Activated naive CD4-positive, alpha-beta T cell treated with anti-CD3 and anti-CD28 coated beads, Interleukin-2, amount 50 U/mL, for 24 hours (primary cell): ENCODE data around the gene CRLF1.
"Not testable (repeated sequence)": the region's sequence is repeated elsewhere in the genome, so short reads cannot be mapped to it uniquely, and the experiment has no call there.

Experiments used
- H3K27ac Mint-ChIP-seq: one replicate; pipeline ENCODE4 v1.8.0; 2021; ENCODE audit warnings: mild to moderate bottlenecking, mixed read lengths
- H3K27me3 Mint-ChIP-seq: one replicate; pipeline ENCODE4 v1.8.0; 2021; ENCODE audit warnings: mixed read lengths
- H3K36me3 Mint-ChIP-seq: one replicate; pipeline ENCODE4 v1.8.0; 2021; ENCODE audit warnings: mixed read lengths
- H3K4me1 Mint-ChIP-seq: one replicate; pipeline ENCODE4 v1.8.0; 2021; ENCODE audit warnings: mixed read lengths
- H3K4me3 Mint-ChIP-seq: one replicate; pipeline ENCODE4 v1.8.0; 2021; ENCODE audit warnings: mild to moderate bottlenecking, mixed read lengths
- H3K9me3 Mint-ChIP-seq: one replicate; pipeline ENCODE4 v1.8.0; 2021; ENCODE audit warnings: mixed read lengths

CRLF1 gene

DNA sequence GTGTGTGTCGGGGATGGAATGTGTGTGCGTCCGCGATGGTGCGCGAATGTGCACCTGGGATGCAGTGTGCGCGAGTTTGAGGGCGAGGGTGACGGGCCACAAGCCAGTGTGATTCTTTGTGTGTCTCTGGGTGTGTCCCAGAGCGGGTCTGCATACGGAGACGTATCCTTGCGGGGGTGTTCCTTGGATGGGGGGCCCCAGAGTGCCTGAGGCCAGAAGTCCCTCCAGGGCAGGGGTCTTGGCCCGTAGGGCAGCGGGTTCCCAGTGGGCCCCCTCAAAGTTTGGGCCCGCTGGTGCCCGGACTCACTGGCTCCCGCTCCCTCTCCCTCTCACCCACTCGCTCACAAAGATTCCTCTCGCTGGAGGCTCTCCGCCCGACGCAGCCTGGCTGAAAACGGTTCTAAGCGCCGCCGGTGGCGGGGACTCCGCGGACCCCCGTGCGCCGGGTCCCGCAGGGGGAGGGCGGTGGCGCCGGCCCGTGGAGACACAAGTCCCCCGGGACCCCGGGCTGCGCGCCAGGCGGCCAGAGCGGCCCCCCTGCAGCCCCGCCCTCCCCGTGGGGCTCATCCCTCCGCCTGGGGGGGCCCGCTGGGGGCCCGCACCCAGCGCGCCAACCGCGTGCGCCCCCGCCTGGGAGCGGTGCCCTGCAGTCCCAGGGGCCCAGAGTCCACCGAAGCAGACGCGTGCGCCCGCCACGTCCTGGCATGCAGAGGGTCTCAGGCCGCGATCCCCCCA is 886 bp downstream of the CRLF1 start:
- peak overlapping the region; percentile 72 for H3K4me3 Mint-ChIP-seq
- no peaks in the 10 kb centered on the region for H3K9me3 Mint-ChIP-seq
- H3K36me3 Mint-ChIP-seq: no peaks in the 10 kb centered on the region
- peak overlapping the region; percentile 67 for H3K27ac Mint-ChIP-seq
- peaks cover 36% of the 10 kb centered on the region for H3K27me3 Mint-ChIP-seq
- H3K4me1 Mint-ChIP-seq: peaks cover 14% of the 10 kb centered on the region

DNA sequence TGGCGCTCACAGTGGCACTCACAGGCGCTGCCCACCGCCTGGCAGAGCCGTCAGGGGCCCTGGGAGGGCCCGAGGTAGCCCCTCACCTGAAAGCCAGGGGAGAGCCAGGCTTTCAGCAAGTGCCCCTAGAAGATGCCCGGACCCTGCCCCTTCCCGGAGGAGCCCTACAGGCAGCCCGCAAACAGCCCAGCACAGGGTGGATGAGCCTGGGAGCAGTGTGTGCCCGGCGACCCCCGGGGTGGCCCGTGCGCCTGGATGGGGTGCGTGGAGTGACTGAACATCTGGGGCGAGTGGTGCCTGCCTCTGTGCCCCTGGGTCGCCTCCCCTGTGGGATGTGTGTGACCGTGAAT is 1.4 kb downstream of the CRLF1 start:
- H3K27ac Mint-ChIP-seq: peak overlapping the region; percentile 67
- H3K4me3 Mint-ChIP-seq: peak overlapping the region; percentile 72
- peaks cover 14% of the 10 kb centered on the region for H3K4me1 Mint-ChIP-seq
- H3K27me3 Mint-ChIP-seq: peaks cover 36% of the 10 kb centered on the region
- no peaks in the 10 kb centered on the region for H3K9me3 Mint-ChIP-seq
- H3K36me3 Mint-ChIP-seq: no peaks in the 10 kb centered on the region

DNA sequence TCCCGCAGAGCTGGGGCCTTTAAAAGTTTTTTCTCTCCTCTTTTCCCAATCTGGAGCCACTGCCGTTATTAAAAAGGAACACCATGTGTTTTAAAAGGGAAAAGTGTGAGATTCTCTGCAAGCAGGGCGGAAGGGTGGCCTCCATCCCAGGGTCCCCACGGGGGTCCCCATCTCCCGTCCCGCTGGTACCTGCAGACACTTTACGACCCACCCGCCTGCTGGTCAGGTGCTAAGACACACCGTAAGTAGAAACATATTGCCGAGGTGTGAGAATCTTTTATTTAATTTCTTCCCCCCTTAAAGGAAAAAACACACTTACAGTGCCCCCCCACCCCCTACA is 1.8 kb downstream of the CRLF1 start:
- Mint-ChIP-seq H3K4me3 (no peak overlapping the region), H3K4me1 (peaks cover 14% of the 10 kb centered on the region), H3K27ac (no peak overlapping the region), H3K27me3 (peaks cover 35% of the 10 kb centered on the region), H3K36me3 (no peaks in the 10 kb centered on the region), H3K9me3 (no peaks in the 10 kb centered on the region)

DNA sequence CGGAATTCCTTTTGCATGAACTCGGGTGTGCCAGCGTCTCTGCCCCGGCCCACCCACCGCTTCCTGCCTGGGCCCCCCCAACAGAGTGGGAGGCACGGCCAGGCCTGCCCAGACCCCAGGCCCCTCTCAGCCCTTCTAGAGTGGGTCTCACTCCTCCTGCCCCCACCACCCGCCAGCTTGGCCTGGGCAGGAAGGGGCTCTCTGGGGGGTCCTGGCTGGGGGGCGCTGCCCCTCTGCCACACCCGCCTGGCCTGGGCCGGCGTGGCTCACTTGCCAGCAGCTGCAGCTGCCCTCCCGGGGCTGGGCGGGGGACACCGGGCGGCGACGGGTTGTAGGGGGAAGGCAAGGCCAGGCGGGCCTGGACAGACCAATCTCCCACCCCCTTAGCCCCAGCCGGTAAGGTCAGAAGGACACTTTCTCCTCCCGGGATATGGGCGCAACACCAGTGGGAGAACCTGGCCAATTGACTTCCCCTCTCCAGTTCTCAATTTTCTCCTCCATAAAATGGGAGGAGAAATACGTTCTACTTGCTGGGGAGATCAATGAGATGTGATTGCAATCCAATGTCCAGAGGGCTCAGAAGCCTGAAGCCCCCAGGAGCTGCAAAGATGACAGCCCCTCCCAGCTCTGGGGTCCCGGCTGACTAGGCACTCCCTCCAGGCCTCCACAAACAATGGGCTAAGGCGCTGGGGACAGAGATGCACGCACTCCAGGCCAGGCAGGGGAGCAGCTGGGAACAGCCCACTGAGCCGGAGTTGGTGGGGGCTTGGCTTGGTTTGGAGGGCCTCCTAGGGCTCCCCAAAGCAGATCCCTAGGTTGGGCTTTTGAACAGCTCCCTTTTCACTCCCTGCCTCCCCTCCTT is 2.4 kb downstream of the CRLF1 start:
- Mint-ChIP-seq H3K4me3 (no peak overlapping the region), H3K4me1 (peaks cover 10% of the 10 kb centered on the region), H3K36me3 (no peaks in the 10 kb centered on the region), H3K27ac (no peak overlapping the region), H3K27me3 (peaks cover 31% of the 10 kb centered on the region), H3K9me3 (no peaks in the 10 kb centered on the region)

DNA sequence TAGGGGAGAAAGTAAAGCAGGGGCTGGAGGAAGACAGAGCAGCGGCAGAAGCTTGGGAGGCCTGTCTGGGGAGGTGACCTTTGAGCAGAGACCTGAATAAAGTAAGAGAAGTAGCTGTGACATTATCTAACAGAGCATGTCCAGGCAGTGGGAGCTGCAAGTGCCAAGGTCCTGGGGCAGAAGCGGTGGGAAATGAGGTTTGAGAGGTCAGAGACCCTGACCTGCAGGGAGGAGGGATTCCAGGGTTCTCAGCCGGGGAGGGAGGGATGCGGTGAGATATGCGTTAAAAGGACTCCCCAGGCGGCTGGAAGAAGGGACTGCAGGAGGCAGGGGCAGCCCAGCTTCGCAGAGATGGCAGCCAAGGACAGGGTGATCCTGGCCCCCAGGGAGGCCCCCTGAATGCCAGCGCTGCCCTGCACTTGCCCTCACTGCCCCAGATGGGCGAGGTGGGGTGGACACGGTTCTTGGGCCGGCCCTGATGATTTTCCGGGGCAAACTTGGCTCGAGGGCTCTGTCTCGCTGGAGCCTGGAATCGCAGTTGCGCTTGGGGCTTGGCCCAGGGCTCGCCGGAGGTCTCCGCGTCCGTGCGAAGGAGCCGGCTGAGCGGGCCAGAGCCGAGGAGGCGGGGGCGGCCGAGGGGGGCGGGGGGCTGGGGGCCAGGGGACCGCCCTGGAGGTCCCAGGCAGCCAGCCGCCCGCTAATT is 3.2 kb downstream of the CRLF1 start:
- H3K27ac Mint-ChIP-seq: no peak overlapping the region
- no peaks in the 10 kb centered on the region for H3K9me3 Mint-ChIP-seq
- no peaks in the 10 kb centered on the region for H3K36me3 Mint-ChIP-seq
- H3K4me3 Mint-ChIP-seq: no peak overlapping the region
- H3K4me1 Mint-ChIP-seq: peaks cover 9% of the 10 kb centered on the region
- H3K27me3 Mint-ChIP-seq: peaks cover 23% of the 10 kb centered on the region

DNA sequence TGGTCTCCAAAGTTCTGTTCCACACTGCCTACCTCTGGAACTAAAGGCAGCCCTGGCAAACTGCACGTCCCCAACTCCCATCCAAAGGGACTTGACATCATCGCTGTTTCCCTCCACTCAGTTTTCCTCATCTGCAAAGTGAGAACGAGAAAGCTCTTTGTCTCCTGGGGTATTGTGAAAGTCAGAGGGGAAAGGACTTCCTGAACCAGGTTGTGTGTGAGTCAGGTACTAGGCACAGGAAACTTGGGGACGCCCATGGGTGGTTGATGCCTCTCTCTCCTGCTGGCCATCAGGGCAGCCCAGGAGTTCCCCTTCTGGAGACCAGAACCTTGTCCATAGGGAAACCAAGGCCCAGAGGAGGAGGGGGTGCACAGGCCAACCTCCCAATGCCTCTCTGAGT is 4.7 kb downstream of the CRLF1 start:
- Mint-ChIP-seq H3K36me3 (no peaks in the 10 kb centered on the region), H3K4me3 (no peak overlapping the region), H3K9me3 (no peaks in the 10 kb centered on the region), H3K27me3 (peaks cover 20% of the 10 kb centered on the region), H3K4me1 (peaks cover 9% of the 10 kb centered on the region), H3K27ac (no peak overlapping the region)

DNA sequence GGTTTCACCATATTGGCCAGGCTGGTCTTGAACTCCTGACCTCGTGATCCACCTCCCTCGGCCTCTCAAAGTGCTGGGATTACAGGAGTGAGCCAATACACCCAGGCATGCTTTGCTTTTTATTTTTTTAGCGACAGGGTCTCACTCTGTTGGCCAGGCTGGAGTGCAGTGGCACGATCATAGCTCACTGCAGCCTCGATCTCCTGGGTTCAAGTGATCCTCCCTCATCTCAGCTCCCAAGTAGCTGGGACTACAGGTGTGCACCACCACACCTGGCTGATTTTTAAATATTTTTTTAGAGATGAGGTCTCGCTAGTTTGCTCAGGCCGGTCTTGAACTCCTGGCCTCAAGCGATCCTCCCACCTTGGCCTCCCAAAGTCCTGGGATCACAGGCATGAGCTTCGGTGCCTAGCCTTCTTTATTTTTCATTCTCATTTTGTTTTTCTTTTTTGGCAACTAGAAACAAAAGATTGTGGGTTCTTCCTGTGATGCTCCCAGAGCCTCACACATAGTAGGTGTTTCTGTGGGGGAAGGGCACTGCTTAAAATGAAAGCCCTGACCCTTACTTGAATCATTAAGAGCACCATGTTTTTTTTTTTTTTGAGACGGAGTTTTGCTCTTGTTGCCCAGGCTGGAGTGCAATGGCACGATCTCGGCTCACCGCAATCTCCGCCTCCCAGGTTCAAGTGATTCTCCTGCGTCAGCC is 5.8 kb downstream of the CRLF1 start:
- not testable (repeated sequence) for H3K27ac Mint-ChIP-seq, H3K4me3 Mint-ChIP-seq, H3K9me3 Mint-ChIP-seq, H3K36me3 Mint-ChIP-seq
- Mint-ChIP-seq H3K27me3 (peaks cover 20% of the 10 kb centered on the region), H3K4me1 (peaks cover 13% of the 10 kb centered on the region)

DNA sequence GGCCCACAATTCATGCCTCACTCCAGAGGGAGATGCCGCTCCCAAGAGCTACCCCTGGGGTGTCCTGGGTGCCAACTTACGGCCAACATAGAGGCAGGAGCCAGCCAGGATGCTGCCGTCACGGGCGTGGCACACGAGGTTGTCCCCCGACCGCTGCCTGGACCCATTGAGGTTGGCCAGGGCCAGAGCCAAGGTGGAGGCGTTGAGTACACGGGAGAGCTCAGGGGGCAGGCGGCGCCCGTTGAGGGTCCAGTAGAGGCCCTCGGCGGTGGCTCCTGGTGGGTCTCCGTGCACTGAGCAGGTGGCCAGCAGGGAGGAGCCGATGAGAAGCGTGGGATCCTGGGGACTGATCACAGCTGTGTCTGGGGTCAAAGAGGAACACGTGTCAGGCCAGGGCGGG is 7.1 kb downstream of the CRLF1 start:
- Mint-ChIP-seq H3K27me3 (peaks cover 12% of the 10 kb centered on the region), H3K4me3 (no peak overlapping the region), H3K36me3 (no peaks in the 10 kb centered on the region), H3K27ac (no peak overlapping the region), H3K4me1 (peaks cover 18% of the 10 kb centered on the region), H3K9me3 (no peaks in the 10 kb centered on the region)

DNA sequence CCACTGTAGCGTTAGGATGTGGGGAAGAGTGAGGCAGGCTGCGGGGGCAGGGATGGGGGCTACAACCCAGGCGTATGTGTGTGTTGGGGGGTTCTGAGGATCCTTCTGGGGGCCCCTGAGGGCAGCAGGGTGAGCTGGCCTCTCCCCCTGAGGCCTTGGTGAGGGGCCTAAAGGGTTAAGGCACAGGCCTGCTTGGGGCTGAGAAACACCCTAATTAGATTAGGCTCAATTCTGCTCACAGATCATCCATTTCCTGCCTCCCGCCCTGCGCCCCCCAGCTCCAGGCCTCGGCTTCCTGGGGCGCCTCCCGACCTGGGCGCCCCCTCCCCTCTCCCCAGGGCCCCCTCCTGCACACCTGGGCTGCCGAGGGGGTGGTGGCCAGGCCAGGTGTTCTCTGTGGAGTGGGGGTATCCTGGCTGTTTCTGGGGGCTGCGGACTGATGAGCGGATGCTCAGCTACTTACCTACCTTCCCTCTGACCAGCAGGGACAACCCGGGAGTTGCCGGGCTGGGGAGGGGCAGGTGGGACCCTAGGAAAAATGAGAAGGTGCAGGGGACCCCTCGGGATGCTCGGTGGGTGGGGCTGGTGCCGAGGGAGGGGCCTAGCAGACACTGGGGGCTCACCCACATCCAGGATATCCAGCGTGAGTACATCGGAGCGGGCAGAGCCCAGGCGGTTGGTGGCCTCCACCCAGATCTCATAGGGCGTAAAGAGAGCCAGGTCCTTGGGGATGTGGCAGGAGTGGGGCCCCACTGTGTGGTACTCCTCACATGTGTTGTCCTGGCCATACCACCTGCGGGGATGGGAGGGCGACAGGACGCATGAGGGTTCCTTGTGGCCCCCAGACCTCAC is 8.6 kb downstream of the CRLF1 start:
- H3K27ac Mint-ChIP-seq: no peak overlapping the region

DNA sequence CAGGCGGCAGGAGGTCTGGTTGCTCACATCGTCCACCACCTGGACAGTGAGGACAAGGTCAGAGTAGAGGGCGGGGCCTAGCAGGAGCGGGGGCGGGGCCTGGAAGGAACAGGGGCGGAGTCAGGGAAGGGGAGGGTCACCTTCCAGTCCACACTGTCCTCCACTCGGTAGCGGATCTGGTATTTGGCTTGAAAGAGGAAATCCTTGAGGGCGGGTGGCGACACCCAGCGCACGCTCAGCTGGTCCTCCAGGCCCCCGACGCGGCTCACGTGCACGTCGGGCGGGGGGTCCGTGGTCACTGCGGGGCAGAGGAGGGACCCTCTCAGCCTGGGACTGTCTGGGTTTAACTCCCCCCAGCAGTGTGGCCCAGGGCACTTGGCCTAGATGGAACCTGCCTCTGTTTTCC is 9.8 kb downstream of the CRLF1 start:
- peaks cover 3% of the 10 kb centered on the region for H3K27me3 Mint-ChIP-seq
- H3K9me3 Mint-ChIP-seq: no peaks in the 10 kb centered on the region
- no peaks in the 10 kb centered on the region for H3K36me3 Mint-ChIP-seq
- peak overlapping the region; percentile 33 for H3K4me3 Mint-ChIP-seq
- no peak overlapping the region for H3K27ac Mint-ChIP-seq
- H3K4me1 Mint-ChIP-seq: peaks cover 14% of the 10 kb centered on the region

More for the DNA sequence above, 8.6 kb downstream of the CRLF1 start:
- Mint-ChIP-seq H3K4me3 (no peak overlapping the region), H3K27me3 (peaks cover 9% of the 10 kb centered on the region), H3K36me3 (no peaks in the 10 kb centered on the region), H3K9me3 (no peaks in the 10 kb centered on the region), H3K4me1 (peaks cover 14% of the 10 kb centered on the region)

DNA sequence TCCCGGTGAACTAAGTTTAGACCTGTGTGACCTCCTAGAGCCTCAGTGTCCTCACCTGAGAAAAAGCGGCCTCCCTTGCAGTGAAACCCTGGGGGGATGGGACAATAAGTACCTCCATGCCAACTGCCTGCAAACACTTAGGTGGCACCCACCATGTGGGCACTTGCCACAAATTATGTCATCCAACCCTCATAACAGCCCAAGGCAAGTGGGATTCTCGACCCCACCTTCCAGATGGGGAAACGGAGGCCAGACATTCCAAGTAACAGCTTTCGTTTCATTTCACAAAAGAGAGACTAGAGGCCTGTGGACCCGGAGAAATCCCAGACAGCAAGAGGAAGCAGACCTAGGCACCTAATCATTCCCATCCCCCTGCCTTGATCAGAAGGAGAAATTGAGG is 11.1 kb downstream of the CRLF1 start:
- H3K27ac Mint-ChIP-seq: no peak overlapping the region
- peaks cover 20% of the 10 kb centered on the region for H3K4me1 Mint-ChIP-seq

DNA sequence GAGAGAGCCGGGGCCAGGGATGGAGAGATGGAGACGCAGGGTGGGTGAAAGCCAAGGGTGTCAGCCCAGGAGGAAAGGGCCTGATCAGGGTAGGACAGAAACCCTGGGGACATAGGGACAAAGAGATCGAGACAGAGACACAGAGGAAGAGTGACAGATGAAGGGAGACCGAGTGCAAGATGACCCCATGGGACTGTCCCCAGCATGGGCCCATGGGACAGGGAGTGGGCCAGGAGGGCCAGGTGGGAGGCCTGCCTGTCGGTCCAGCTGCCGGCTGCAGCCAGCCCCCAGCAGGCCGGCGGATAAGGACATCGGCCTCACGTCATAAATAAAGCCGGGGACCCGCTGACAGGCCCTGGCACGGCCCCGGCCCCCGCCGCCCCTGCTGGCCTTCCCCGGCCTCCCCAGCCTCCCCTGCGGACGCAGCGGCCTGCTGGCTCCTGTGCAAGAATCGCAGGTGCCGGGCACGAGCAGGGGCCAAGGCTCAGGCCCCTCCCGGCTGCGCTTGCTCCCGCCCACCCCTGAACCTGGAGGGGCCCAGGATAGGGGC is 11.7 kb downstream of the CRLF1 start:
- Mint-ChIP-seq H3K27me3 (peaks cover 1% of the 10 kb centered on the region), H3K4me3 (peak overlapping the region; percentile 83), H3K36me3 (peaks cover 3% of the 10 kb centered on the region), H3K27ac (peak overlapping the region; percentile 73), H3K9me3 (no peaks in the 10 kb centered on the region), H3K4me1 (peaks cover 24% of the 10 kb centered on the region)

More for the DNA sequence above, 11.1 kb downstream of the CRLF1 start:
- Mint-ChIP-seq H3K4me3 (peak overlapping the region; percentile 64), H3K27me3 (peaks cover 1% of the 10 kb centered on the region), H3K9me3 (no peaks in the 10 kb centered on the region), H3K36me3 (peaks cover 3% of the 10 kb centered on the region)

DNA sequence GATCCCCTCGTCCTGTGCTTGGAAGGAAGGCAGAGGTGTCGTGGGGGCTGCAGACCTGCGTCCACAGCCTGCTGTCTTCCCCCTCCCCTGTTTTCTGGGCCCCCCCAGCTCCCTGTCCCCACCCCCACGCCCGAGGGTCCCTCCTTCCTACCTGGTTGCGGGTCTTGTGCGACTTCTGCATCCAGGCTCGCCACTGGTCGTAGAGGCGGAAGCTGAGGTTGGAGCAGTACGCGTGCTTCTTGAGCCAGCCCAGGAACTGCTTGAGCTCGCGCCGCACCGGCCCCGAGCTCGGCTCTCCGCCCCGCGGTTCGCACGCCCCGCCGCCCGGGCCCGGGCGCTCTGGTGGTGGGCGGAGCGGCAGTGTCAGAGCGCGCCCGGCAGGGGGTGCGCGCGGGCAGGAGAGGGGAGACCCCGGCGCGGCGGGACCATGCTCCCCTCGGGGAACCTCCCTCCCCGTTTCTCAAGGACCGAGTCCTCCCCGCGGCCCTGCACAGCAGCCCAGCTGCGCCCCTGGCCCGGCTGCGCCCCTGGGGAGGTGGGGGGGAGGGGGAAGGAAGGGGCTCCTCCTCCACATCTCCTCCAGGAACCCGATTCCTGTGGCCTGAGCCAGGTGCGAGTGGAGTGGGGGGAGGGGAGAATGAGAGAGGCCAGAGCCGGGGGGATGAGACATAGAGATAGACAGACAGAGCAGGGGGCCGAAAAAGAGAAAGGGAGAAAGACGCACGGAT is 12.3 kb downstream of the CRLF1 start:
- Mint-ChIP-seq H3K4me1 (peaks cover 28% of the 10 kb centered on the region), H3K27me3 (no peaks in the 10 kb centered on the region), H3K4me3 (peak overlapping the region; percentile 83), H3K27ac (peak overlapping the region; percentile 73), H3K36me3 (peaks cover 3% of the 10 kb centered on the region), H3K9me3 (no peaks in the 10 kb centered on the region)
